Peyer's patch (tissue), 4 donors: ENCODE measurements around the gene DNAH8.

ENCODE experiments used
- POLR2A ChIP-seq, 2 donors: fragments of 450-650 bp; IDR thresholded peaks; one replicate each; pipeline ENCODE4 v1.5.1; 2017; ENCODE audit warnings: antibody characterized with exemption in 2 of 2, mild to moderate bottlenecking in 2 of 2, moderate library complexity in 2 of 2
- TF ChIP-seq, protein P1 (sequence below), 6 experiments: fragments of 450-650 bp in 4 of 6; fragments of 200-600 bp in 2 of 6; sonication (generic) in 1 of 6; IDR thresholded peaks; one replicate each; pipeline ENCODE4 v1.5.1; 2017 to 2019; ENCODE audit warnings: antibody characterized with exemption in 6 of 6, mild to moderate bottlenecking in 3 of 6, moderate library complexity in 1 of 6

DNA sequence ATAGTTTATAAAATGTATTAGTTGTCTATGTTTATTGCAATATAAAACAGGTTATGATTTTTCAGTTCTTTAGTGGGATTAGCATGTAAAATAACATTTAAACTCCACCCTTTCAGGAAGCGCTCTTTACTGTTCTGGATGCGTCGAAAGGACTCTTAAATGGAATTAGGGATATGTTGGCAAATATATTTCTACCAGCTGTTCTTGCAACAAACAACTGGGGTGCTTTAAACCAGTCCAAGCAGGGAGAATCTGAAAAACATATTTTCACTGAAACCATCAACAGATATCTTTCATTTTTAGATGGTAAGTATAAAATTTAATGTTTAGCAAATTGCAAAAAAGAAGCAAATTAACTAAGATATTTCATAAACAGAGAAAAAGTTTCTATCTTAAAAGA, 21.8 kb downstream of the DNAH8 start:
- TF ChIP-seq POLR2A (IDR thresholded peaks at IDR 0.05): no peak
- TF ChIP-seq, protein P1, sequence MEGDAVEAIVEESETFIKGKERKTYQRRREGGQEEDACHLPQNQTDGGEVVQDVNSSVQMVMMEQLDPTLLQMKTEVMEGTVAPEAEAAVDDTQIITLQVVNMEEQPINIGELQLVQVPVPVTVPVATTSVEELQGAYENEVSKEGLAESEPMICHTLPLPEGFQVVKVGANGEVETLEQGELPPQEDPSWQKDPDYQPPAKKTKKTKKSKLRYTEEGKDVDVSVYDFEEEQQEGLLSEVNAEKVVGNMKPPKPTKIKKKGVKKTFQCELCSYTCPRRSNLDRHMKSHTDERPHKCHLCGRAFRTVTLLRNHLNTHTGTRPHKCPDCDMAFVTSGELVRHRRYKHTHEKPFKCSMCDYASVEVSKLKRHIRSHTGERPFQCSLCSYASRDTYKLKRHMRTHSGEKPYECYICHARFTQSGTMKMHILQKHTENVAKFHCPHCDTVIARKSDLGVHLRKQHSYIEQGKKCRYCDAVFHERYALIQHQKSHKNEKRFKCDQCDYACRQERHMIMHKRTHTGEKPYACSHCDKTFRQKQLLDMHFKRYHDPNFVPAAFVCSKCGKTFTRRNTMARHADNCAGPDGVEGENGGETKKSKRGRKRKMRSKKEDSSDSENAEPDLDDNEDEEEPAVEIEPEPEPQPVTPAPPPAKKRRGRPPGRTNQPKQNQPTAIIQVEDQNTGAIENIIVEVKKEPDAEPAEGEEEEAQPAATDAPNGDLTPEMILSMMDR (IDR thresholded peaks at IDR 0.05): no peak
